GM21717 (cell line): ENCODE measurements around the gene CDK15.
A peak's percentile ranks its signal among the peaks of the same experiment; 100 is the strongest.

Source experiments
- ATAC-seq: cut with Tn5 transposase; IDR thresholded peaks from one replicate; pipeline ENCODE4 v1.9.1; 2021; ENCODE audit warnings: mild to moderate bottlenecking, moderate library complexity; ENCODE audit not compliant: unreplicated experiment

The CDK15 gene

GRCh38 chr2:201904538-201905420 lies 98.4 kb downstream of the CDK15 start:
- peak; percentile 97 for ATAC-seq

- no peak for ATAC-seq
Measured at GRCh38 chr2:201906777-201907562, 100.6 kb downstream of the CDK15 start.

GRCh38 chr2:201907563-201907881 lies 101.2 kb downstream of the CDK15 start:
- no peak for ATAC-seq

- no peak for ATAC-seq
Measured at GRCh38 chr2:201908901-201909300, 102.6 kb downstream of the CDK15 start.

- no peak for ATAC-seq
Measured at GRCh38 chr2:201909348-201909747, 103.0 kb downstream of the CDK15 start.

- ATAC-seq, result peak; percentile 69
Measured at GRCh38 chr2:201909961-201910361, 103.6 kb downstream of the CDK15 start.

- ATAC-seq, result no peak
Measured at GRCh38 chr2:201911372-201911771, 105.0 kb downstream of the CDK15 start.

GRCh38 chr2:201913201-201913600 lies 106.9 kb downstream of the CDK15 start:
- no peak for ATAC-seq

- ATAC-seq, result peak; percentile 64
Measured at GRCh38 chr2:201915446-201915845, 109.1 kb downstream of the CDK15 start.

- ATAC-seq, result no peak
Measured at GRCh38 chr2:201916565-201916964, 110.2 kb downstream of the CDK15 start.

GRCh38 chr2:201918616-201919307 lies 112.4 kb downstream of the CDK15 start:
- ATAC-seq, result no peak

- ATAC-seq, result no peak
Measured at GRCh38 chr2:201919308-201919634, 112.9 kb downstream of the CDK15 start.

- no peak for ATAC-seq
Measured at GRCh38 chr2:201923436-201924328, 117.3 kb downstream of the CDK15 start.

GRCh38 chr2:201924453-201924852 lies 118.1 kb downstream of the CDK15 start:
- no peak for ATAC-seq

GRCh38 chr2:201925056-201925455 lies 118.7 kb downstream of the CDK15 start:
- ATAC-seq, result no peak

GRCh38 chr2:201926067-201926466 lies 119.7 kb downstream of the CDK15 start:
- no peak for ATAC-seq

- ATAC-seq, result no peak
Measured at GRCh38 chr2:201928363-201928762, 122.0 kb downstream of the CDK15 start.

GRCh38 chr2:201929281-201930026 lies 123.1 kb downstream of the CDK15 start:
- ATAC-seq, result no peak

GRCh38 chr2:201930043-201930442 lies 123.7 kb downstream of the CDK15 start:
- ATAC-seq, result no peak

- ATAC-seq, result no peak
Measured at GRCh38 chr2:201930831-201931230, 124.5 kb downstream of the CDK15 start.
